ENCODE data around the gene MCF2L. TPM values are rescaled to one million over a fixed set of nuclear protein-coding genes. Genes with fewer than 3 reads are reported as not detected.

MCF2L gene
- total RNA-seq, 2 experiments from 2014 or later = 6.5 to 7.4 TPM

DNA sequence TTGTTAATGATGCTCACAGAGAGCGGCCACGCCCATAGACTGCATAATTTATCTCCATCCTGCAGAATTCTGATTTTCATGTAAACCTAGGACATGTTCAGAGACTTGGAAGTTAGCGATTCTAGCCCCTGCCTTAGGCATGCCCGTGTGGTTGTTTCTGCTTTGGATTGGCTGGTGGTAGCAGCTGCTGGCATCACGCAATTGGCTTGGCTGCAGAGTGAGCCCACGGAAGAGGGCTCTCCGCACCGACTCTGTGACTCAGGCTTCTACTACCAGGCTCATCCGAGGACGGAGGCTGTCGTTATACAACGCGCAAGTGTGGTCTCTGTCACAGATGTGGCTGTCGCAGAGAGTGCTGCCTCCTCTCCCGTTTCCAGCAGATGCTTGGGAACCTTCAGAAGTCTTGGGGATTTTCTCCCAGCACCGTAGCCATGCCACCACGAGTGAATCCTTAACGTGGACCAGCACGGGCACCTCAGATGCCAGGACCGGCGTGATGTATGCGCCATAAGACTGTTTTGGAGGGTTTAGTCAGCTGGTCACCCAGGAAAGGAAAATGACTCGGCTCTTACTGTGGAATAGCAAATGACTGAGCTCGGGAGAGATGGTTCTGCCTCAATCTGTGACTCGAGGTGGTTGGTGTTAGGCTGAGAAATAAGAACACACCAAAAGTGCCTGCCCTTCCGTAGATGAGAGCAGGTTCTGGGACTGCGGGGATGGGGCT is 75.5 kb downstream of the MCF2L start:
- no peak overlapping the region for H3K27ac Mint-ChIP-seq
- CTCF ChIA-PET = no interaction called here
- no peaks in the 10 kb centered on the region for H3K9me3 Mint-ChIP-seq
- no peak overlapping the region for H3K4me3 Mint-ChIP-seq
- intact Hi-C loops (cut with micrococcal nuclease) = no loop called here
- no peak for DNase-seq
- peaks cover 5% of the 10 kb centered on the region for H3K36me3 Mint-ChIP-seq (ENCODE audit: low read depth)
- no peaks in the 10 kb centered on the region for H3K27me3 Mint-ChIP-seq (ENCODE audit: low read depth)
- H3K4me1 Mint-ChIP-seq (ENCODE audit: low read depth) = no peaks in the 10 kb centered on the region

DNA sequence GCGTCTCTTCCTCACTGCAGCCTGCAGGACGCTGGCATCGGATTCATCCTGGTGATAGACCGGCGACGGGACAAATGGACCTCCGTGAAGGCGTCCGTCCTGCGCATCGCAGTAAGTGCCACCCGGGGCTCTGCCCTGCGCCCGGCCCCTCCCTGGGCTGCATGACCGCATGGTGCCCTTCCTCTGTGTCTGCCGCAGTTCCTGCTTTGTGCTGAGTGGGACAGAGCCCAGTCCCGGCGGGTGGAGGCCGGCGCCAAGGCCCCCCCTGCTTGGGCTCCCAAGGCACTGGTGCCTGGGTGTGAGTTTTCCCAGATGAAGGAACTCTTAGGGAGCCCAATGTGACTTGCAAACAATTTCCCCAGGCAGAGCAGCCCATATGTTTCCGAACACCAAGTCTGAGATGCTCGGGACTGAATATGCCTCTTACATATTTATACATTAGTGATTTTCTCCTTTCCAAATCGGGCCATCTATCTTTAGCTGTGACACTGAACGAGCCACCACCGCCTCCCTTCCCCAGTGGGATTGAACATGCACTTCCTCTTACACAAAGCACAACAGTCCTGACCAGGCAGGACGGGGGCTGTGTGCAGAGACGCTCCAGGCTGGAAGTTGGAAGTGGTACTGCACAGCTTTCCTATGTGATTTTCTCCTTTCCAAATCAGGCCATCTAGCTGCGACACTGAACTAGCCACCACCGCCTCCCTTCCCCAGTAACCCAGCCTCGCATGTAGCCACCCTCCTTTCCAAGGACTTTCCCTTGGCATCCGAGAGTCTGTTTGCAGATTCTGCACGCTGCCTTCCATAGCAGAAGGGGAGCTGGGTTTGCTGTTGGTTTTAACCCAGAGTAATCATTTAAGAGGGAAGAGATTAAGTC is 76.5 kb downstream of the MCF2L start:
- Mint-ChIP-seq H3K4me1 (ENCODE audit: low read depth) (no peaks in the 10 kb centered on the region), H3K9me3 (no peaks in the 10 kb centered on the region), H3K36me3 (ENCODE audit: low read depth) (peaks cover 5% of the 10 kb centered on the region), H3K27me3 (ENCODE audit: low read depth) (no peaks in the 10 kb centered on the region), H3K27ac (no peak overlapping the region), H3K4me3 (no peak overlapping the region)
- intact Hi-C loops (cut with micrococcal nuclease) = no loop called here
- CTCF ChIA-PET = no interaction called here
- no peak for DNase-seq

DNA sequence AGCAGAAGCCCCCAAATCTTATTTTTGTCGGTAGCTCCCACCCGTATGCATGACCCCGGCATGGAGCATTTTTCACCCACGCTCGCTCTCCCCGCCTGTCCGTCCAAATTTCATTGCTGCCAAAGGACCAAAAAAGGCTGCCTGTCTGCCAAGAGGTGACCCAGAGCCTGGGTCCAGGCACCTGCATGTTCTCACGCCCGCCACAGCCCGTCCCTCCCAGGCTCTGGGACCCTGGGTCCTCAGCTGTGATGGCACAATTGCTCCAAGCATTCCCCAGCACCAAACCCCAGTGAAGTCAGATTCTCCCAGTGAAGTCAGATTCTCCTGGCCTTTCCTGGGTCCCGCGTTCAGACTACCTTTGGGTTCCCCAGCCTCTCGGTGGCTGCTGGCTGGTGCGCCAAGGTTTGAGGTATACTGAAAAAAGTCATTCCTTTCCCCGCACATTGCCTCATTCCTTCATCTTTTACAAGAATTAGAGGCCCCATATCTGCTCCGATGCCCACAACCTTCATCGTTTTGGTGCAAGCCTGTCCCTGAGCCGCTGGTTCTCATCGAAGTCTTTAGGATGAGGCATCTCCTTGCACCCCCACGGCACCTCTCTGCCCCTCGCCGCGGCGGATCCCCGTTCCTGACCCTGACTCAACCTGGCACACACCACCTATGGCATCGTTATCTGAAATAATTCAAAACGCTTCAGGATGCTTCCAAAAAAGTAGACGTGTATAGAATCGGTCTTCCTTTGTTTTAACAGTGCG is 77.3 kb downstream of the MCF2L start:
- peaks cover 5% of the 10 kb centered on the region for H3K36me3 Mint-ChIP-seq (ENCODE audit: low read depth)
- no peak overlapping the region for H3K27ac Mint-ChIP-seq
- CTCF ChIA-PET = no interaction called here
- no peaks in the 10 kb centered on the region for H3K4me1 Mint-ChIP-seq (ENCODE audit: low read depth)
- H3K4me3 Mint-ChIP-seq = no peak overlapping the region
- H3K27me3 Mint-ChIP-seq (ENCODE audit: low read depth) = no peaks in the 10 kb centered on the region
- intact Hi-C loops (cut with micrococcal nuclease) = no loop called here
- DNase-seq = no peak
- H3K9me3 Mint-ChIP-seq = no peaks in the 10 kb centered on the region

DNA sequence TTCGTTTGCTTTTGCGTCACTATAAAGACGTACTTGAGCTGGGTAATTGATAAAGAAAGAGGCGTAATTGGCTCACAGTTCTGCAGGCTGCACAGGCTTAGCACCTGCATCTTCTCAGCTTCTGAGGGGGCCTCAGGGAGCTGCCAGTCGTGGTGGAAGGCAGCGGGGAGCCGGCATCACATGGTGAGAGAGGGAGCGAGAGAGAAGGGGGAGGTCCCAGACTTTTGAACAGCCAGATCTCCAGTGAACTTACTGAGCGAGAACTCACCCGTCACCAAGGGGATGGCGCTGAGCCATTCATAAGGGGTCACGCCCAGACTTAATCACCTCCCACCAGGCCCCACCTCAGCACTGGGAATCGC is 77.8 kb downstream of the MCF2L start:
- CTCF ChIA-PET = no interaction called here
- Mint-ChIP-seq H3K27ac (no peak overlapping the region), H3K36me3 (ENCODE audit: low read depth) (peaks cover 5% of the 10 kb centered on the region), H3K9me3 (no peaks in the 10 kb centered on the region), H3K4me1 (ENCODE audit: low read depth) (no peaks in the 10 kb centered on the region), H3K4me3 (no peak overlapping the region), H3K27me3 (ENCODE audit: low read depth) (no peaks in the 10 kb centered on the region)
- intact Hi-C loops (cut with micrococcal nuclease) = no loop called here
- no peak for DNase-seq

DNA sequence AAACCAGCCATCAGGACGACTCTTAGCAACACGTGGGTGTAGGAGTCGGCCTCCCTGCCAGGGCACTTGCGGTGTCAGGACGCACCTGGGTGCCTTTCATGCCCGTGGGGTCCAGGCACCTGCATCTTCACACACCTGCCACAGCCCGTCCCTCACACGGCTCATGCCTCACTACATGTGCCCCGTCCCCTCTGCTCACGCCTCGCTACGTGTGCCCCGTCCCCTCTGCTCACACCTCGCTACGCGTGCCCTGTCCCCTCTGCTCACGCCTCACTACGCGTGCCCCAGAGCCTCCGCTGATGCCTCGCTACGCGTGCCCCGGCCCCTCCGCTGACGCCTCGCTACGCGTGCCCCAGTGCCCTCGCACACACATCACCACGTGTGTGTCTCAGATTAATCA is 78.6 kb downstream of the MCF2L start:
- DNase-seq = no peak
- H3K27me3 Mint-ChIP-seq (ENCODE audit: low read depth) = no peaks in the 10 kb centered on the region
- H3K4me1 Mint-ChIP-seq (ENCODE audit: low read depth) = no peaks in the 10 kb centered on the region
- peaks cover 5% of the 10 kb centered on the region for H3K36me3 Mint-ChIP-seq (ENCODE audit: low read depth)
- H3K4me3 Mint-ChIP-seq = no peak overlapping the region
- no peak overlapping the region for H3K27ac Mint-ChIP-seq
- CTCF ChIA-PET = no interaction called here
- H3K9me3 Mint-ChIP-seq = no peaks in the 10 kb centered on the region
- intact Hi-C loops (cut with micrococcal nuclease) = no loop called here

DNA sequence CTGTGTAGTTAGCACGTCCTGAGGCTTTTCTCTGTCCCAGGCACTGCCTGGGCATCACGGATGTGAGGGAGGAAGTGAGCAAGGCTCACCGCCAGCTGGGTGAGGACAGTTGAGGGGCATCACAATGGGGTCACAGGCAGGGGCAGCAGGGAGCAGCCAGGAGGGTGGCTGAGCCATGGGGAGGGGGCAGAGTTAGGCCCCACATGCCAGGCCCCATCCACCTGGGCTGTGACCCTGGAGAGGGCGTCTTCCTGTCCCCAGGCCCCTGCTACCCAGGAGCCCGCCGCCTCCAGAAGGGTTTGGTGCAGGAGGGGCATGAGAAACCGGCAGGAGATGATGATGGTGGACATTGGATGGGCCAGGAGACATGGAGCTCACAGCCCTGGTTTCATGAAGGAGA is 79.8 kb downstream of the MCF2L start:
- DNase-seq = no peak
- intact Hi-C loops (cut with micrococcal nuclease) = no loop called here
- H3K36me3 Mint-ChIP-seq (ENCODE audit: low read depth) = peaks cover 5% of the 10 kb centered on the region
- H3K4me3 Mint-ChIP-seq = no peak overlapping the region
- CTCF ChIA-PET = no interaction called here
- no peaks in the 10 kb centered on the region for H3K4me1 Mint-ChIP-seq (ENCODE audit: low read depth)
- no peak overlapping the region for H3K27ac Mint-ChIP-seq
- no peaks in the 10 kb centered on the region for H3K9me3 Mint-ChIP-seq
- H3K27me3 Mint-ChIP-seq (ENCODE audit: low read depth) = no peaks in the 10 kb centered on the region

DNA sequence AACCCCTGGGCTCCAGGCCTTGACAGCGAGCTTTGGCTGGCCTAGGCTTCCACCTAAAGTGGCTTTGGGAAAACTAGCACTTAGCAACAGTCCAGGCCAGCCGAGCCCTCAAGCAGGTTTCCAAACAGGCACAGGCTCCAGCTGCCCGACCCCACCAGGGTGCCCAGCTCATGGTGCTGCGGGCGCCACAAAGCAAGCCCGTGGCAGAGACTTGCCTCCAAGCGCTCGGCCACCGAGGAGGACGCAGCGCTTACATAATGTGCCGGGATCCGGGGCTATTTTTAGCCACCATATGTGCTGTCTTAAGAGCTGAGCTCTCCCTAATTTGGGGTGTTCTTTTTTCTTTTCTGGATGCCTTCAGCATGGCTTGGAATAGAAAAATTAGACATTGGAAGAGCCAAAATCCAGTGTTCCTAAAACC is 80.5 kb downstream of the MCF2L start:
- intact Hi-C loops (cut with micrococcal nuclease) = no loop called here
- CTCF ChIA-PET = no interaction called here
- Mint-ChIP-seq H3K27ac (no peak overlapping the region), H3K4me1 (ENCODE audit: low read depth) (no peaks in the 10 kb centered on the region), H3K9me3 (no peaks in the 10 kb centered on the region), H3K4me3 (no peak overlapping the region), H3K27me3 (ENCODE audit: low read depth) (no peaks in the 10 kb centered on the region), H3K36me3 (ENCODE audit: low read depth) (peaks cover 5% of the 10 kb centered on the region)
- no peak for DNase-seq

DNA sequence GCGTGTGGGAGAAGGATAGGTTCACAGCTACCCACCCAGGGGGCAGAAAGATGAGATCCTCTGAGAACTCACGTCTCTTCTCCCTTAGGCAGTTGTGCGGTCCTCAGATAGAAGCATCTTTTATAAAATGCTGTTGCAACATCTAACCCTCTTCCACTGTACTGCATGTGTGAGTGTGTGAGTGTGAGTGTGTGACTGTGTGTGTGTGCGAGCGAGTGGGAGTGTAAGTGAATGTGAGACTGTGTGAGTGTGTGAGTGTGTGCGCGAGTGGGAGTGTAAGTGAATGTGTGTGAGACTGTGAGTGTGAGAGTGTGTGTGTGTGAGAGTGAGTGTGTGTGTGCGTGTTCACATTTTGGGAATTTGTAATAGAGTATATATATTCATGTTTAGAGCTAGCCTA is 81.0 kb downstream of the MCF2L start:
- Mint-ChIP-seq H3K4me1 (ENCODE audit: low read depth) (no peaks in the 10 kb centered on the region), H3K27me3 (ENCODE audit: low read depth) (no peaks in the 10 kb centered on the region), H3K36me3 (ENCODE audit: low read depth) (peaks cover 5% of the 10 kb centered on the region), H3K4me3 (no peak overlapping the region), H3K9me3 (no peaks in the 10 kb centered on the region), H3K27ac (no peak overlapping the region)
- DNase-seq = no peak
- CTCF ChIA-PET = no interaction called here
- intact Hi-C loops (cut with micrococcal nuclease) = no loop called here

DNA sequence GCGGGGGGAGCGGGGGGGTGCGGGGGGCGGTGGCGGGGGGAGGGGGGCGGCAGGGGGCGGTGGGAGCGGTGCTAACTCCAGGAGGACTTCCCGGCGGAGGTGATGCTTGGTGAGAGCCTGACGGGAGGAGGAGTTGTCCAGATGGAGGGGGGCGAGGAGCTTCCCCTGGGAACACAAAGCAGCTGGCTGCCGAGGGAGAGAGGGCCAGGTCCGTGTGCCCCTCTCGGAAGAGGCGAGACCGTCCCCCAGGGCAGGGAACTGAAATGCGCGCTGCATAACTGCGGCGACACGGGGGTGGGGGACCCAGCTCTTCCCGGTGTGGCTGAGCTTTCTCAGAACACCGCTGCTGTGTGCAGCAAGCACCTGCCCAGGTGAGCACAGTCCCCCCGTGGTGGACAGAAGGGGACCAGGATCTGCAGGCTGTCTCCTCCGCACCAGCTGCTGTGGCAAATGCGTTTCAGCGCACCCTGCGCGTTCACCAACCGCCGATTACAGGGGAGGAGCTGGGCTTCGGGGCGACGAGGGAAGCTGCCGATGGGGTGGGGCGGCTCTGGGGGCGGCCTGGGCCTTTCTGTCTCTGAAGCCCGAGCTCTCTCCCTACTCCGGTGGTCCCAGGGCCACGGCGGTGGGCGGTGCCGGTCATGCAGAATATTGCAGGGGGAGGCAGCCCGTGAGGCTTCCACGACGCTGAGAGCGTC is 81.9 kb downstream of the MCF2L start:
- no peaks in the 10 kb centered on the region for H3K9me3 Mint-ChIP-seq
- CTCF ChIA-PET = no interaction called here

DNA sequence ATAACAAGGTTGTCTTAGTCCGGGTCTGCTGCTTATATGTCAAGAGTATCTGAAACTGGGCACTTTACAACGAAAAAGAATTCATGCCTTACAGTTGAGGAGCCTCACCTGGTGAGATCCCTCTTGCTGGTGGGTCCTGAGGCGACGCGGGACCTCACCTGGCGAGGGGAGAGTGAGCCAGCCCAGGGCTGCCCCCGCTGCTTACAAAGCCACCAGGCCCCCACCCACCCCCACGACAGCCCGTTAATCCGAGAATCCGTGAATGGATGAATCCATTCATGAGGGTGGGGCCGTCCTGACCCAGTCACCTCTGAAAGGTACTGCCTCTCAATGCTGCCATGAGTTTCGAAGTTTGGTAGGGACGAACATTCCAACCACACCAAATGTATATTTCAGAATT is 82.6 kb downstream of the MCF2L start:
- Mint-ChIP-seq H3K36me3 (ENCODE audit: low read depth) (no peaks in the 10 kb centered on the region), H3K4me1 (ENCODE audit: low read depth) (no peaks in the 10 kb centered on the region), H3K27me3 (ENCODE audit: low read depth) (no peaks in the 10 kb centered on the region), H3K9me3 (no peaks in the 10 kb centered on the region), H3K27ac (no peak overlapping the region), H3K4me3 (no peak overlapping the region)
- no peak for DNase-seq
- CTCF ChIA-PET = no interaction called here
- intact Hi-C loops (cut with micrococcal nuclease) = no loop called here

More for the DNA sequence above, 81.9 kb downstream of the MCF2L start:
- Mint-ChIP-seq H3K36me3 (ENCODE audit: low read depth) (peaks cover 5% of the 10 kb centered on the region), H3K4me3 (no peak overlapping the region), H3K27ac (no peak overlapping the region), H3K27me3 (ENCODE audit: low read depth) (no peaks in the 10 kb centered on the region), H3K4me1 (ENCODE audit: low read depth) (no peaks in the 10 kb centered on the region)
- DNase-seq = no peak
- intact Hi-C loops (cut with micrococcal nuclease) = no loop called here

DNA sequence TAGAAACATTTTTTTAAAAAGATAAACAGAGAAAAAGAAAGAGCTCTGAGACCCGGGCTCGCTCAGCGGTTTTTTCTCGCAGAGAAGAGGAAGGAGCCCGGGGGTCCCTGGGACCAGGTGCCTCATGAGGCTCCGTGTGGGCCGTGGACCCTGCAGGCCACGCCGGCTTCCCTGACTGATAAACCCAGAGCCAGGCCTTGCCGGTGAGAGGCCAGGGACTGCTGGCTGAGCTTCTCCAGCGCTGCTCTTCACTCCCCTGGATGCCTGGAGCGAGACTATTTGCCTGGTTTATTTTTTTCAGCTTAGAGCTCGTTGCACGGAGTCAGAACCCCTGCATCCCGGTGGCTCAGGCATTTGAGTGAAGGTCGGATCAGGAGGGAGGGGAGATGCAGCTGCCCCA is 83.2 kb downstream of the MCF2L start:
- H3K36me3 Mint-ChIP-seq (ENCODE audit: low read depth) = no peaks in the 10 kb centered on the region
- intact Hi-C loops (cut with micrococcal nuclease) = no loop called here
- no peaks in the 10 kb centered on the region for H3K9me3 Mint-ChIP-seq
- no peaks in the 10 kb centered on the region for H3K27me3 Mint-ChIP-seq (ENCODE audit: low read depth)
- H3K4me3 Mint-ChIP-seq = no peak overlapping the region
- no peaks in the 10 kb centered on the region for H3K4me1 Mint-ChIP-seq (ENCODE audit: low read depth)
- H3K27ac Mint-ChIP-seq = no peak overlapping the region
- DNase-seq = no peak
- CTCF ChIA-PET = no interaction called here

DNA sequence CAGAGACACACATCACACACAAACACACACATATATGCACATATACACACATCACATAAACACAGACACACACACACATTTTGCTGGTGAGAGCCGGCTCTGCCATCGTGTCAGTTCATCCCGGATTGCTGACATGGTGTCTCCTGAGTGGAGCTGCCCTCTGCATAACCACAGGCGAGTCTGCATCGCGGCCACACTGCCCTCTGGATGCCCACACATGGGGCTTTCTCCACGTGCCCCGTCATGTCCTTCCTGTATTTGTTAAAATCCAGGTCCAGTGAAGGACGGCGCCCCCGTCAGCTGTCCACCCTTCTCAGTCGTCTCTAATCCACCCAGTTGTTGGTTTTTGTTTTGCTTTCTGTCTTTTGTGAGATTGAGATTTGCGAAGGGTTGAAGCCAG is 84.0 kb downstream of the MCF2L start:
- Mint-ChIP-seq H3K36me3 (ENCODE audit: low read depth) (no peaks in the 10 kb centered on the region), H3K27ac (no peak overlapping the region), H3K4me3 (no peak overlapping the region), H3K27me3 (ENCODE audit: low read depth) (no peaks in the 10 kb centered on the region), H3K4me1 (ENCODE audit: low read depth) (no peaks in the 10 kb centered on the region), H3K9me3 (no peaks in the 10 kb centered on the region)
- CTCF ChIA-PET = no interaction called here
- intact Hi-C loops (cut with micrococcal nuclease) = no loop called here
- DNase-seq = no peak
